WTC11 (cell line): ENCODE data around the gene SLC35F4. TPM values are rescaled to one million over a fixed set of nuclear protein-coding genes. Genes with fewer than 3 reads are reported as not detected.

Experiments
- ATAC-seq: fragments of 200-7000 bp; cut with Tn5 transposase; 2 replicates; pipeline ENCODE4 v1.10.0; 2021; ENCODE audit warnings: mild to moderate bottlenecking, moderate library complexity
- CTCF ChIA-PET: fragments of 300-600 bp; sonication (Branson Sonifier 250); formaldehyde crosslinking; loops from one replicate; lab custom pipeline; 2021; ENCODE audit warnings: antibody characterized with exemption; lab: Charles Lee
- POLR2A ChIA-PET: fragments of 350-600 bp; sonication (Branson Sonifier 250); formaldehyde crosslinking; loops from one replicate; lab custom pipeline; 2021; ENCODE audit warnings: antibody characterized with exemption; lab: Charles Lee
- DNase-seq: peaks from one replicate; pipeline ENCODE4 v3.0.0; 2021; ENCODE audit warnings: low spot score
- H3K27ac Mint-ChIP-seq: 2 replicates; pipeline ENCODE4 v1.8.0; 2021; ENCODE audit warnings: mixed read lengths
- H3K27me3 Mint-ChIP-seq: 2 replicates; pipeline ENCODE4 v1.8.0; 2021; ENCODE audit warnings: low read depth, mild to moderate bottlenecking, moderate library complexity, mixed read lengths
- H3K36me3 Mint-ChIP-seq: 2 replicates; pipeline ENCODE4 v1.8.0; 2021; ENCODE audit warnings: mixed read lengths
- H3K4me1 Mint-ChIP-seq: 2 replicates; pipeline ENCODE4 v1.8.0; 2022; ENCODE audit warnings: mixed read lengths
- H3K4me3 Mint-ChIP-seq: 2 replicates; pipeline ENCODE4 v1.8.0; 2021; ENCODE audit warnings: mild to moderate bottlenecking, moderate library complexity, mixed read lengths
- H3K9me3 Mint-ChIP-seq: 2 replicates; pipeline ENCODE4 v1.8.0; 2021; ENCODE audit warnings: mixed read lengths
- AFF4 ChIP-seq: sonication (generic); formaldehyde crosslinking; IDR thresholded peaks from 2 replicates; pipeline ENCODE4 v1.8.1; 2023; ENCODE audit warnings: mild to moderate bottlenecking, missing genetic modification reagents, borderline replicate concordance
- CBFB ChIP-seq: sonication (generic); formaldehyde crosslinking; IDR thresholded peaks from 2 replicates; pipeline ENCODE4 v1.8.1; 2022; ENCODE audit warnings: mild to moderate bottlenecking, low read depth, missing genetic modification reagents
- CTCF ChIP-seq: fragments of 200-600 bp; IDR thresholded peaks from 2 replicates; pipeline ENCODE4 v1.8.0; 2022; ENCODE audit warnings: antibody characterized with exemption
- E2F1 ChIP-seq: sonication (generic); formaldehyde crosslinking; IDR thresholded peaks from 2 replicates; pipeline ENCODE4 v1.8.0; 2022; ENCODE audit warnings: mild to moderate bottlenecking, missing genetic modification reagents
- ELF4 ChIP-seq: sonication (generic); formaldehyde crosslinking; IDR thresholded peaks from 2 replicates; pipeline ENCODE4 v1.8.1; 2022; ENCODE audit warnings: low read depth, mild to moderate bottlenecking, moderate library complexity, missing genetic modification reagents
- ETV6 ChIP-seq: sonication (generic); formaldehyde crosslinking; IDR thresholded peaks from 2 replicates; pipeline ENCODE4 v1.8.1; 2022; ENCODE audit warnings: mild to moderate bottlenecking, missing genetic modification reagents
- FOXJ3 ChIP-seq: sonication (generic); formaldehyde crosslinking; IDR thresholded peaks from 2 replicates; pipeline ENCODE4 v1.9.0; 2021; ENCODE audit warnings: missing genetic modification reagents, mild to moderate bottlenecking, borderline replicate concordance
- IRF2 ChIP-seq: sonication (generic); formaldehyde crosslinking; IDR thresholded peaks from 2 replicates; pipeline ENCODE4 v1.8.0; 2022; ENCODE audit warnings: low read depth, missing genetic modification reagents, borderline replicate concordance
- JUN ChIP-seq: sonication (generic); formaldehyde crosslinking; IDR thresholded peaks from 2 replicates; pipeline ENCODE4 v1.8.0; 2023; ENCODE audit warnings: mild to moderate bottlenecking, missing genetic modification reagents
- NFATC4 ChIP-seq: fragments of 250-450 bp; sonication (Bioruptor Pico); IDR thresholded peaks from 2 replicates; pipeline ENCODE4 v1.9.0; 2021; ENCODE audit warnings: mild to moderate bottlenecking
- NFE2L1 ChIP-seq: sonication (generic); formaldehyde crosslinking; IDR thresholded peaks from 2 replicates; pipeline ENCODE4 v1.8.1; 2023; ENCODE audit warnings: missing genetic modification reagents
- NR1H2 ChIP-seq: sonication (generic); formaldehyde crosslinking; IDR thresholded peaks from 2 replicates; pipeline ENCODE4 v1.9.0; 2021; ENCODE audit warnings: mild to moderate bottlenecking, moderate library complexity, missing genetic modification reagents
- NR3C1 ChIP-seq: sonication (generic); formaldehyde crosslinking; conservative IDR thresholded peaks from 2 replicates; pipeline ENCODE4 v1.8.1; 2023; ENCODE audit warnings: low read depth, mild to moderate bottlenecking, missing genetic modification reagents
- PRDM15 ChIP-seq: sonication (generic); formaldehyde crosslinking; IDR thresholded peaks from 2 replicates; pipeline ENCODE4 v1.8.0; 2022; ENCODE audit warnings: missing genetic modification reagents
- RORB ChIP-seq: fragments of 250-450 bp; sonication (Bioruptor Pico); IDR thresholded peaks from 2 replicates; pipeline ENCODE4 v1.9.0; 2021; ENCODE audit warnings: mild to moderate bottlenecking
- SOX15 ChIP-seq: fragments of 250-450 bp; sonication (Bioruptor Pico); IDR thresholded peaks from 2 replicates; pipeline ENCODE4 v1.9.0; 2021; ENCODE audit warnings: mild to moderate bottlenecking
- STAT6 ChIP-seq: sonication (generic); formaldehyde crosslinking; conservative IDR thresholded peaks from 2 replicates; pipeline ENCODE4 v1.8.1; 2023; ENCODE audit warnings: mild to moderate bottlenecking, low read depth, missing genetic modification reagents, moderate library complexity
- TEAD1 ChIP-seq: sonication (generic); formaldehyde crosslinking; IDR thresholded peaks from 2 replicates; pipeline ENCODE4 v1.8.0; 2022; ENCODE audit warnings: mild to moderate bottlenecking, missing genetic modification reagents
- ZNF121 ChIP-seq: sonication (generic); formaldehyde crosslinking; IDR thresholded peaks from 2 replicates; pipeline ENCODE4 v1.8.0; 2023; ENCODE audit warnings: missing genetic modification reagents
- ZNF671 ChIP-seq: fragments of 250-450 bp; sonication (Bioruptor Pico); IDR thresholded peaks from 2 replicates; pipeline ENCODE4 v1.8.0; 2021; ENCODE audit warnings: mild to moderate bottlenecking
- total RNA-seq: library from RNA; stranded (reverse); gene quantifications from 3 replicates; pipeline ENCODE4 v1.2.3, GENCODE V29; 2021

Gene SLC35F4
- total RNA-seq, 1 experiment from 2014 or later: not detected

- TF ChIP-seq E2F1 (CRISPR knock-in tag) (no peak), CBFB (no peak), FOXJ3 (CRISPR knock-in tag) (no peak)
These were observed 28.6 kb downstream of the SLC35F4 start (continued) for GRCh38 chr14:57837267-57837666.

GRCh38 chr14:57835766-57836165 is 30.1 kb downstream of the SLC35F4 start:
- H3K4me1 Mint-ChIP-seq: peaks cover 16% of the 10 kb centered on the region
- ChIA-PET POLR2A (no interaction called here), CTCF (interaction anchor here (0.7 to 1.0 kb wide), 2 partner anchors 36 to 127 kb away, joined by 3 to 4 read pairs; no protein-coding TSS in a partner anchor)
- ATAC-seq: no peak
- no peaks in the 10 kb centered on the region for H3K36me3 Mint-ChIP-seq
- no peak overlapping the region for H3K27ac Mint-ChIP-seq
- H3K4me3 Mint-ChIP-seq: no peak overlapping the region
- no peak for DNase-seq
- TF ChIP-seq IRF2 (CRISPR knock-in tag) (no peak), NFATC4 (CRISPR knock-in tag) (no peak), CTCF (no peak), JUN (CRISPR knock-in tag) (no peak), NR3C1 (CRISPR knock-in tag) (no peak), NFE2L1 (CRISPR knock-in tag) (no peak)
- H3K9me3 Mint-ChIP-seq: peaks cover 3% of the 10 kb centered on the region; the same call in 1 of the 2 replicates
- no peaks in the 10 kb centered on the region; the same call in 1 of the 2 replicates for H3K27me3 Mint-ChIP-seq

- Mint-ChIP-seq H3K36me3 (no peaks in the 10 kb centered on the region), H3K4me1 (peaks cover 16% of the 10 kb centered on the region), H3K27me3 (no peaks in the 10 kb centered on the region; the same call in 1 of the 2 replicates), H3K27ac (no peak overlapping the region; the same call in 1 of the 2 replicates), H3K4me3 (no peak overlapping the region), H3K9me3 (peaks cover 3% of the 10 kb centered on the region; the same call in 1 of the 2 replicates)
- no peak for DNase-seq
- ATAC-seq: no peak
- ChIA-PET CTCF (no interaction called here), POLR2A (no interaction called here)
- TF ChIP-seq RORB (CRISPR knock-in tag) (no peak), SOX15 (CRISPR knock-in tag) (no peak), IRF2 (CRISPR knock-in tag) (no peak), AFF4 (CRISPR knock-in tag) (no peak), PRDM15 (CRISPR knock-in tag) (no peak), NR1H2 (CRISPR knock-in tag) (no peak), ZNF671 (CRISPR knock-in tag) (no peak), ZNF121 (CRISPR knock-in tag) (no peak), ELF4 (CRISPR knock-in tag) (no peak), TEAD1 (no peak), ETV6 (CRISPR knock-in tag) (no peak), STAT6 (CRISPR knock-in tag) (no peak)
These were observed 30.9 kb downstream of the SLC35F4 start for GRCh38 chr14:57834961-57835360.
